IPS-15b (cell line): Measurements from ENCODE around the gene A2M.
A peak's percentile ranks its signal among the peaks of the same experiment; 100 is the strongest.

Experiments used
- H3K27me3 ChIP-seq: one replicate; pipeline ENCODE4 v1.6.1; 2013; ENCODE audit warnings: low read length; ENCODE audit not compliant: control insufficient read depth, insufficient read depth
- H3K36me3 ChIP-seq: one replicate; pipeline ENCODE4 v1.6.1; 2013; ENCODE audit warnings: low read length; ENCODE audit not compliant: control insufficient read depth, insufficient read depth
- H3K4me1 ChIP-seq: one replicate; pipeline ENCODE4 v1.6.1; 2013; ENCODE audit warnings: mild to moderate bottlenecking, low read length; ENCODE audit not compliant: control insufficient read depth, insufficient read depth
- H3K4me3 ChIP-seq: one replicate; pipeline ENCODE4 v1.5.1; 2013; ENCODE audit warnings: low read depth, low read length
- H3K9ac ChIP-seq: one replicate; pipeline ENCODE4 v1.6.1; 2013; ENCODE audit warnings: low read depth, mild to moderate bottlenecking, low read length
- H3K9me3 ChIP-seq: one replicate; pipeline ENCODE4 v1.6.1; 2013; ENCODE audit warnings: mild to moderate bottlenecking, low read length; ENCODE audit not compliant: control insufficient read depth, insufficient read depth

The A2M gene

DNA sequence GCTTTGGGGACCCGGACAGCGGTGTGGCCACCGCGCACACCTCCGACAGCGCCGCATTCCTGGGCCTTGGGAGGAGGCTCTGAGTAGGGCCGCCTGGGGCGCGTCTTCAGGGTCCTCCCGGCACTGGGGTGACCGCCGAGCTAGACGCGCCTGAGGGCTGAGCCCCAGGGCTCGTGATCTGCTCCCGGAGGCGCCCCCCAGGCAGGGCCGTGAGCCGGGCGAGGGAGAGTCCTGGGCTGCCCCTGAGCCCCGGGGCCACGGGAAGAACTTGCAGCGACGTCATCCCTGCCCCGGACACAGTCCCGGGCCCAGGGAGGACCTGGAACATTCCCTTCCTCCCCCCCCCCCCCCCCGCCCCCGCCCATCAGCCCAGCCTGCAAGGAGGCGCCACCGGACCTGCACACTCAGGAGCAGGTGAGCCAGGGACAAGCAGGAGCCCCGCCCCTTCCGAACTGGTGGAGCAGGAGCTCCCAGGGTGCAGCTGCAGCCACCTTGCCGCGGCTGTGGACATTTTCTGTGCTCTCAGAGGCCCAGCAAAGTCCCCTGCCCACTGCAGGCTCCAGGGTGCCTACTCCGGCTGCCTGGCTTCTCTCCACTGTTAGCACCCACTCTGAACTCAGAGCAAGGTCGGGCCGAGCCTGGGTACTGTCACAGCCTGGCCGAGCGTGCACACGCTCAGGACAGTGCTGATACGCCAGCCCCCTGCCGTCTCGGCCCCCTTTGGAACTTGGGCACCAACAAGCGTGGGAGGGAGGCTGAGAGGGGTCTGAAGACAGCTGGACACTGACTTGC lies 50.7 kb downstream of the A2M start:
- Histone ChIP-seq H3K27me3 (no peaks in the 10 kb centered on the region), H3K9me3 (no peaks in the 10 kb centered on the region), H3K4me3 (peak overlapping the region; percentile 78), H3K9ac (peak overlapping the region; percentile 83), H3K4me1 (peaks cover 9% of the 10 kb centered on the region), H3K36me3 (no peaks in the 10 kb centered on the region)

DNA sequence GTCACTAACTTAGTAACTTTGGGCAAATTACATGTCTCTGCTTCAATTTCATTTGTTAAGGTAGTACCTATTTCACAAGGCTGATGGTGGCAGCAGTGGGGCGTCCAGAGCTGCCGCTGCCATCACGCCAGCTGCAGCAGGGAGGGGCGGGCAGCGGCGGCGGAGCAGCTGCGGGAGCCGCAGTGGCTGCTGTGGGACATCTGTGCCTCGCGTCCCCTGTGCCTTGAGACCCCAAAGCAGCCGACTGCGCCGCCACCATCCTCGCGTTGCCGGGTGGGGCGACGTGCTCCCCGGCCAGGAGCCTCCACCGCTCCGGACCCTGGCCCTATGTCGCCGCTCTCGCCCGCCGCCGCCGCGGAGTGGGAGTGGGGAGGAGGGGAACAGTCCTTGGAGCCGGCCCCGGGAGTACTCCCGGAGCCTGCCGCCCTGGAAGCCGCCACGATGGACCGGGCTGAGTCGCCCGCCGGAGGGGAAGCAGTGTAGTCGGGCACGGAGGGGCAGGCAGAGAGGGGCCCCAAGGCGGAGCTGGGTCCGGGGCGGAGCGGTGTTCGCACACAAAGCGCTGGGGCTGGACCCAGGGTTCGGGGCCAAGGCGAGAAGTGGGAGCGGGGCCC lies 51.4 kb downstream of the A2M start:
- H3K4me3 ChIP-seq: peak overlapping the region; percentile 66
- H3K27me3 ChIP-seq: no peaks in the 10 kb centered on the region
- peak overlapping the region; percentile 83 for H3K9ac ChIP-seq

DNA sequence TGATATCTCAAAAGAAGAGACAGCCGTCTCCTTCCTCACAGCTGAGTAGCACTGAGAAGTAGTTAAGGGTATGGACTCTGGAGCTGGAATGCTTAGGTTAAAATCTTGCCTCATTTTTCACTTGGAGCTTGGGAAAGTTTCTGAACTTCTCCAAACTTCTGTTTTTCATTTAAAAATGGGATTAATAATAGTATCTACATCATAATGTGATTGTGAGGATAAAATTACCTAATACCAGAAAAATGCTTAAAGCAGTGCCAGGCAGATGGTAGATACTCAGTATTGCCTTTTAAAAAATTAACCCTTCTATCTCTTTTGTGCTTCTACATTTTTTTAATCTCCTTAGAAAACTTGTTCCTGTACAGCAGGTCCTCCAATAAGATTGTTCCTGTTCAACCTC lies 63.1 kb downstream of the A2M start:
- Histone ChIP-seq H3K9ac (no peak overlapping the region), H3K36me3 (no peaks in the 10 kb centered on the region), H3K9me3 (no peaks in the 10 kb centered on the region), H3K4me1 (no peaks in the 10 kb centered on the region), H3K4me3 (no peak overlapping the region), H3K27me3 (no peaks in the 10 kb centered on the region)

More for the DNA sequence above, 51.4 kb downstream of the A2M start:
- no peaks in the 10 kb centered on the region for H3K36me3 ChIP-seq
- no peaks in the 10 kb centered on the region for H3K9me3 ChIP-seq
- H3K4me1 ChIP-seq: peaks cover 9% of the 10 kb centered on the region

DNA sequence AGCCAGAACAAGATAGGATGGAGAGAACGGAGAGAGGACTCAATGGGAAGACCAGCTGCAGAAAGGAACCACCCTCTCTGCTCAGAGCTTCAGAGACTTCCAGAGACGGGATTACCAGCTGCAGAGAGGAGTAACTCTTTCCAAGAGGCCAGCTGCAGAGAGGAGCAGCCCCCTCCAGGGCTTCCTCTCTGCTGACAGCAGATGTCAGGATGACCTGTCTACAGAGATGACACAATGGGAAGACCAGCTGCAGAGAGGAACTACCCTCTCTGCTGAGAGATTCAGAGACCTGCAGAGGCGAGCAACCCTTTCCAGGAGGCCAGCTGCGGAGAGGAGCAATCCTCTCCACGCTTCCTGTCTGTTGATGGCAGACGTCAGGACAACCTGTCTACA lies 64.6 kb downstream of the A2M start:
- Histone ChIP-seq H3K4me1 (no peaks in the 10 kb centered on the region), H3K36me3 (no peaks in the 10 kb centered on the region), H3K27me3 (no peaks in the 10 kb centered on the region), H3K9ac (no peak overlapping the region), H3K4me3 (no peak overlapping the region), H3K9me3 (no peaks in the 10 kb centered on the region)

DNA sequence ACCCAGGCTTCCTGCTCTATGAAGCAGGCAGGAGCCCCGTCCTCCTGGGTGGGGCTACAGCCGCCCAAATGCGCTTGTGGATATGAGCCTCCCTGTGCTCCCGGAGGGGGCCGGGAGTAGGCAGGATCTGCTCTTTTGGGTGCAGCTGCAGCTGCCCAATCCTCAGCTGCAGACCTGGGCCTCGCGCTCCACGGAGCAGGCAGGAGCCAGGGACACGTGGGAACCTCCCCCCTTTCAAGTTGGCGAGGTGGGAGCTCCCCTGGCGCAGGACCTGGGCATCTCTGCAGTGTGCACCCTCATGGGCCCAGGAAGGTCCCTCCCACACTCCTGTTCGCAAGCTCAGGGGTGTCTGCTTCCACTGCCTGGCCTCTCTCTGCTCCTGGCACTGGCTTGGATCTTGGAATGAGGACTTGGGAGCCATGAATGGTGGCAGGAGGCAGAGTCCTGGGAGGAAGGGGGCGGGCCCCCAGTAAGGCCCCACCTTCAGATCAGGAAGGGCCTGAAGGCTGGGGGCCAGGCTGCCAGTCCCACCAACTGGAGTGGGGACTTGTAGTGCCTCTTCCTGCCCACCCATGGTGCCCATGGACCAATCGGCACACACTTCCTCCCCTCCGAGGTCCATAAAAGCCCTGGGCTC lies 65.1 kb downstream of the A2M start:
- no peaks in the 10 kb centered on the region for H3K36me3 ChIP-seq
- no peak overlapping the region for H3K4me3 ChIP-seq
- no peaks in the 10 kb centered on the region for H3K4me1 ChIP-seq
- H3K9ac ChIP-seq: no peak overlapping the region
- no peaks in the 10 kb centered on the region for H3K9me3 ChIP-seq
- no peaks in the 10 kb centered on the region for H3K27me3 ChIP-seq

DNA sequence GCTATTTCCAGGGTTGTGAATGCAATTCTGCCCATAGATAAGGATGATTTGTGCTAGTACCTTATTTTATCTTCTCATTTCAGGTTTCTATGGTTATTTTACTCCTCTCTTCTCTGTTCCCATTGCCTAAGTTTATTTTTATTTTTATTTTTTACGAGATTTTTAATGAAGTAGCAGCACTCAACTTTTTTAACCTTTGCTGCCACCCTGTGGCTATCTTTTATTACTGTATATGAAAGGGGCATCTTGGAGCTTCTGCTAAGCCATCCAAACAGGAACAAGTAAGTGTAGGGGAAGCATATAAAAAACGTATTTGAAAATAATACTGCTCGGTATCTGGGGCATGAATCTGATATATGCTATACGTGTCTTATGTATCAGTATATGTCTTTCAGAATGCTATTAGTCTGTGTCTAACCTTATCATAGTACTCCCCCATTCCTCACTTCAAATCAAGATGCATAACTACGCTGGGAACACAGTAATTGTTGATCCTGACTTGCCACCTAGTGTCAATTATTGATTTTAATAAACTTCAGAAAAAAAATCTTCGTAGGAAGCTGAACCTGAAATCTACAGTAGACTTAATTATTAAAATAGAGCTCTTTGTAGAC lies 66.1 kb downstream of the A2M start:
- no peak overlapping the region for H3K4me3 ChIP-seq
- no peaks in the 10 kb centered on the region for H3K9me3 ChIP-seq
- H3K4me1 ChIP-seq: no peaks in the 10 kb centered on the region
- no peak overlapping the region for H3K9ac ChIP-seq
- H3K27me3 ChIP-seq: no peaks in the 10 kb centered on the region
- H3K36me3 ChIP-seq: no peaks in the 10 kb centered on the region

DNA sequence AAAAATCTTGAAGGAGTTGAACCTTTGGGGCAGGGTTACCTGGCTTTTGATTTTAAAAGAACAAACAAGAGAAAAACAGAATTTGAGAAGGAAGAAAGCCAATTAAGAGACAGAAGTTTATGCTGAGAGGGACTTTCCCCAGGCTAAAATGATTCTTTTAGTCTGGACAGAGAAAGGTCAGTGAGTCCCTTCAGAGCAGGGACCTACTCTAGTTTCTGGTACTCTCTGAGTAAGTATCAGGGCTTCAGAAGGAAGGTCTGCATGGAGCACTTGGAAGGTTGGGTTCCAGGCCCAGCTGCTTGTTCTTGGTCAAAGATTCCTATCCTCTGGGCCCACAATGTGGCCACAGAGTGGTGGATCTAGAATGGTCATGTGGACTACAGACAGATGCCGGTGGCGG lies 66.8 kb downstream of the A2M start:
- H3K4me1 ChIP-seq: no peaks in the 10 kb centered on the region
- H3K4me3 ChIP-seq: no peak overlapping the region
- H3K36me3 ChIP-seq: no peaks in the 10 kb centered on the region
- H3K27me3 ChIP-seq: no peaks in the 10 kb centered on the region
- H3K9ac ChIP-seq: no peak overlapping the region
- no peaks in the 10 kb centered on the region for H3K9me3 ChIP-seq

DNA sequence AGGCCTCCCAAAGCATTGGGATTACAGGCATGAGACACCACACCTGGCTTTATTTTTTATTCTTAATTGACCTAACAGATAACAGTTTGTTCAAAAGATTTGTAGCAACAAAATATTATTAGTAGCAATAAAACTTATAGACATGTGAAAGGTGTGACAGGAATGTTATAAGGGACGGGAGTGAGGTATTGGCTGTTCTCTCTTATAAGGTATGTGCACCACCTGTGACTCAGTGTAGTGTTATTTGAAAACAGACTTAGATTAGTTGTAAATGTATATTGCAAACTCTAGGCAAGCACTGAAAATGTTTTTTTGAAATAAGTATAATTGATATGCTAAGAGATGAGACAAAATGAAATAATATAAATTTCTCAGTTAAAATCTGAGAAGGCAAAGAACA lies 68.6 kb downstream of the A2M start:
- Histone ChIP-seq H3K4me3 (no peak overlapping the region), H3K9ac (no peak overlapping the region), H3K36me3 (no peaks in the 10 kb centered on the region), H3K4me1 (no peaks in the 10 kb centered on the region), H3K9me3 (no peaks in the 10 kb centered on the region), H3K27me3 (no peaks in the 10 kb centered on the region)

DNA sequence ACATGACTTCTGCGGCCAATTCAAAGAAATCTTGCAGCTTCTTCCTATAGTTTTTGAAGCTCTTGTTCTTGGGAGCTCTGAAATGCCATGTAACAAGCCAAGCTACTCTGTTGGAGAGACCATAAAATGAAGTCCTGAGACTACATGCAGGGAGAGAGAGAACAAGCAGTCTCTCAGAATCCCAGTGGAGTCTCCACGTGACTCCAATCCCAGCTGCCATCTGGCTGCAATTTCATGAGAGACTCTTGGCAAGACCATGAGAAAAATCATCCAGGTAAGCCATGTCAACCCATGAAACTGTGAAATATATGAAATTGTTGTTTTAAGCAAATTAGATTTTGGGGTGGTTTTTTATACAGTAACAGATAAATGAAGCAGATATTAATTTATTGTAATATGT lies 72.0 kb downstream of the A2M start:
- Histone ChIP-seq H3K9me3 (no peaks in the 10 kb centered on the region), H3K36me3 (no peaks in the 10 kb centered on the region), H3K9ac (no peak overlapping the region), H3K4me3 (no peak overlapping the region), H3K27me3 (no peaks in the 10 kb centered on the region), H3K4me1 (no peaks in the 10 kb centered on the region)

DNA sequence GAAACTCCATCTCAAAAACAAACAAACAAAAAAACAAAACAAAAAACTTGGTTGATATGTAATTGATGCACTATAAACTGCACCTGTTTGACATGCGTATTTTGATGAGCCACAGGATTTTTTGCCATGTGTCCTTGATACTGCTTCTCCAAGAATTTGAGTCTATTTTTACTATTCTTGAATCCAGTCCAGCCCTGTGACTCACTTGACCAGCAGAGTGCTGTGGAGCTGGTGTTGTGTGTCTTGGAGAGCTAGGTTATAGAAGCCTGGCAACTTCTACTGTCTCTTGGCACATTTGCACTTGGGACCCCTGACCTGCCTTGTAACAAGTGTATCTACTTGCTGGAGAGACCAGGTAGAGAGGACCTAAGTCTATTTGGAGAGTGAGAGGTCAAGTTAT lies 74.4 kb downstream of the A2M start:
- H3K4me3 ChIP-seq: no peak overlapping the region
- H3K9ac ChIP-seq: no peak overlapping the region
- H3K4me1 ChIP-seq: no peaks in the 10 kb centered on the region
- H3K9me3 ChIP-seq: no peaks in the 10 kb centered on the region
- no peaks in the 10 kb centered on the region for H3K36me3 ChIP-seq
- H3K27me3 ChIP-seq: no peaks in the 10 kb centered on the region

DNA sequence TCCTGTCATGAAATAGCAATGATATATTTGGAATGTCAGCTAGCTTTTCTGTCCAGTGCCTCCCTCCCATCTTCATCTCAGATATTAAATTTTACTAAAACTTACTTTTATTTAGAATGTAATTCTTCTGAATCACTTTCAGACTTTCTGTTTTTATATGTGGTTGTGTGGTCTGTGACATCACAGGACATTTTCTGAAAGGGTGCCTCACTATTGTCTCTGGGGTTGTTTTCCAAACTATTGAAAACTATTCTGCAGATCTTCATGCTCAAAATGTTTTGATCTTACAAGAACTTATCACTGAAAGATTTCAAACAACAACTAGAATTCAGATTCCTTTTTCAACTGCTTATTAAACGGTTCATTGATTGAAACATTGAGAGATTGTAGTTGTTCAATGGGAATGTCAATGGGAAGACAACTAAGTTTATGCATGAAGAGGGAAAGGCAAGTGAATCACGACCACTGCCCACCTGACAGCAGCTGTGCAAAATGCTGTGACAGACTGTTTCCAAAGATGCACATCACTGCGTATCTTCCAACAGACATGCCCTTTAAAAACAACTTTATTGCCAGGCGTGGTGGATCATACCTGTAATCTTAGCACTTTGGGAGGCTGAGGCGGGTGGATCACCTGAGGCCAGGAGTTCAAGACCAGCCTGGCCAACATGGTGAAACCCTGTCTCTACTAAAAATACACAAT lies 75.1 kb downstream of the A2M start:
- no peak overlapping the region for H3K4me3 ChIP-seq
- H3K9me3 ChIP-seq: no peaks in the 10 kb centered on the region
- no peaks in the 10 kb centered on the region for H3K27me3 ChIP-seq
- no peaks in the 10 kb centered on the region for H3K36me3 ChIP-seq
- H3K9ac ChIP-seq: no peak overlapping the region
- H3K4me1 ChIP-seq: no peaks in the 10 kb centered on the region
